MM.1S (cell line): ENCODE results near the gene ASF1A.

Experiments used
- EZH2 ChIP-seq: fragments of 300-600 bp; sonication (generic); optimal IDR thresholded peaks from 2 replicates; pipeline ENCODE3; 2017; ENCODE audit warnings: low read depth, mild to moderate bottlenecking, antibody characterized with exemption, low read length, mixed read lengths
- TF ChIP-seq, protein P1 (sequence below): fragments of 300-600 bp; sonication (generic); IDR thresholded peaks from 2 replicates; pipeline ENCODE4 v1.5.1; 2016; ENCODE audit warnings: antibody characterized with exemption, low read length, mixed read lengths

DNA sequence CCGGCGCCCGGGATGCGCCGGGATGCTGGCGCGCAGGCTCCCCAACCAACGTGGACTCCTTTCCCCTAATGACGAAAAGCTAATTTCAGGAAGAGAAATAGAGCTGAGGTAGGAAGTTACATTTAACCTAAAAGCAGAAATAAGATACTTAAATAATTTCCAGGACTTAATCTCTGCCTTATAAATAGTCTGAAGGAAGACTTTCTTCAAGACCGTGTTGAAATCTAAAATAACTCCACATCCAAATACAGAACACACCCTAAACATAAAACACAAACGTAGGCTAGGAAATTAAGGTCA is 1.3 kb downstream of the ASF1A start:
- TF ChIP-seq EZH2: no peak
- TF ChIP-seq, protein P1, sequence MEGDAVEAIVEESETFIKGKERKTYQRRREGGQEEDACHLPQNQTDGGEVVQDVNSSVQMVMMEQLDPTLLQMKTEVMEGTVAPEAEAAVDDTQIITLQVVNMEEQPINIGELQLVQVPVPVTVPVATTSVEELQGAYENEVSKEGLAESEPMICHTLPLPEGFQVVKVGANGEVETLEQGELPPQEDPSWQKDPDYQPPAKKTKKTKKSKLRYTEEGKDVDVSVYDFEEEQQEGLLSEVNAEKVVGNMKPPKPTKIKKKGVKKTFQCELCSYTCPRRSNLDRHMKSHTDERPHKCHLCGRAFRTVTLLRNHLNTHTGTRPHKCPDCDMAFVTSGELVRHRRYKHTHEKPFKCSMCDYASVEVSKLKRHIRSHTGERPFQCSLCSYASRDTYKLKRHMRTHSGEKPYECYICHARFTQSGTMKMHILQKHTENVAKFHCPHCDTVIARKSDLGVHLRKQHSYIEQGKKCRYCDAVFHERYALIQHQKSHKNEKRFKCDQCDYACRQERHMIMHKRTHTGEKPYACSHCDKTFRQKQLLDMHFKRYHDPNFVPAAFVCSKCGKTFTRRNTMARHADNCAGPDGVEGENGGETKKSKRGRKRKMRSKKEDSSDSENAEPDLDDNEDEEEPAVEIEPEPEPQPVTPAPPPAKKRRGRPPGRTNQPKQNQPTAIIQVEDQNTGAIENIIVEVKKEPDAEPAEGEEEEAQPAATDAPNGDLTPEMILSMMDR: no peak
